ENCODE data around the gene GORASP2.

The GORASP2 gene

DNA sequence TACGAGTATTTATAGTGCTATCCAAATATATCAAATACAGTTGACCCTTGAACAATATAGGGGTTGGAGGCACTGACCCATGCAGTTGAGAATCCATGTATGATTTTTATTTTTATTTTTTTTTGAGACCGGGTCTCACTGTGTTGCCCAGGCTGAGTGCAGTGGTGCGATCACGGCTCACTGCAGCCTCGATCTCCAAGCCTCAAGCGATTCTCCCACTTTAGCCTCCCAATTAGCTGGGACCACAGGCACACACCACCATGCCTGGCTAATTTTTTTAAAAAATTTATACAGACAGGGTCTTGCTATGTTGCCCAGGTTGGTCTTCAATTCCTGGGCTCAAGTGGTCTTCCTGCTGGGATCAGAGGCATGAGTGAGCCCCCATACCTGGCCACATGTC is 70.6 kb downstream of the GORASP2 start:
- DNase-seq (ENCODE audit: low read depth), result no peak

DNA sequence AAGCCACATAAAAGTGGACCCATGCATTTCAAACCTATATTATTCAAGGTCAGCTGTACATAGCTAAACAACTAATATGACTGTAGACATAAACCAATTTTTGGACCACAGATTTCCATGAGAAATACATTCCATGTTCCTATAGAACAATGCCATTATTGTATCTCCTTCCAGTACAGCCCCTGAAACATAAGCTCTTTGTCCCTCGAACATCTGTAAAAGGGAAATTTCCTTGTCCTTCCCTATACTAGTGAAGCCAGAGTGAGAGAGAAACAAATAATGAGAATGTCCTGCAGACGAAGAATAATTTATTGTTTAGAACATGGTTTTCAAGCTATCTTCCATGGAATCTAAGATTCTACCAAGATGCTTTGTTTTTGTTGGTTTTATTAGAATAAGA is 75.3 kb downstream of the GORASP2 start:
- DNase-seq (ENCODE audit: low read depth), result no peak

DNA sequence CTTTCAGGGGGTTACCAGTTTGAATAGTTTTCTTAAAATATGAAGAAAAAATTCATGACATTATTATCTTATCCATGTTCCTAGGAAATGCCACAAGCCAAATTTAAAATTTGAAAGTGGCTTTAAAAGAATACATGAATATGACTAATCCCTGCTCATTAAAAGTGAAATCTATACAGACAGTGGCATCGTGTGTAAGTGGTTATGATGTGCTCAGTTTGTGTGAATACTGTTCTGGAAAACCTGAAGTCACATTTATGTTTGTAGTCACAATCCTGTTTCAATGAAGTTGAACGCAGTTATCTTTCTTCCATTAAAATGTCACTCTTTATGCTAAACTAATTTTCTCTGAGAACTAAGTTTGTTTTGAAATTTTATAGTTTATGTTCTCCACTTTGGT is 75.8 kb downstream of the GORASP2 start:
- DNase-seq (ENCODE audit: low read depth), result no peak

DNA sequence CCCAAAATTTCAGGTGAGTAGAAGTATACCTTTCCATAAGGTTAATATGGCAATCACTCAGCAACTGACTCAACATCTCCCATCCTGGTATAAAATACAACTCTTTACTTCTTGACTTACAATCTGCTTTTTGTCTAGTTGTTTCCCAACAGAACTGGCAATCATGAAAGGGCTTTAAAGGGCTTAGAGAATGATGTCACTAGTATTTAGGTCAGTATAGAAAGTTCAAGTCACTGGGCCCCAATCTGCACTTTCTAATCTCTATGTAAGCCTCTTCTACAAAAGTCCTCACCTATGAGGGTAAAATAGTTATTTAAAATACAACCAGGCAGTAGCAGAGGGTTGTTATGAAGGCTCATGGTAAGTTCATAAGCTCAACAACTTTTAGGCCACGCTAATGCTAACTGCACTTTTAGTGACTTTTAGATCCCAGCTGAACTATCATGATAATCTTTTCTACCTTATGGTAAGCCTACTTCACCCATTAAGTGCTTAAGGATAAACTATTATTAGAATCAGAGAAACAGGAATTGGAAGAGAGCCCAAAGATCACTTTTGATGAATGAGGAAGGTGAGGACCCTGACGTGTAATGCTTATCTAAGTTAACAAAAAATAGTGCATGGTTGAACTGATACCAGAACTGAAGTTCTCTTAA is 79.6 kb downstream of the GORASP2 start:
- DNase-seq (ENCODE audit: low read depth), result no peak

DNA sequence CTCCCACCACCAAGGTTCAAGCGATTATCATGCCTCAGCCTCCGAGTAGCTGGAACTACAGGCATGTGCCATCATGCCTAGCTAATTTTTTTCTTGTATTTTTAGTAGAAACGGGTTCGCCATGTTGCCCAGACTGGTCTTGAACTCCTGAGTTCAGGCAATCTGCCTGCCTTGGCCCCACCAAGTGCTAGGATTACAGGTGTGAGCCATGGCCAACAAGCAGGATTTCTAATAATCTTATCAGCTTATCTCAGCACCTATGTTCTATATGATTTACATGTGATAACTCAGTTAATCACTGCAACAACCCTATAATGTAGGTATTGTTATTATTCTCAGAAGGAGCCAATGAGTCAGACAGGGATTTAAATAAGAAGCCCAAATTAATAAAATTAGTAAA is 80.3 kb downstream of the GORASP2 start:
- DNase-seq (ENCODE audit: low read depth), result no peak

DNA sequence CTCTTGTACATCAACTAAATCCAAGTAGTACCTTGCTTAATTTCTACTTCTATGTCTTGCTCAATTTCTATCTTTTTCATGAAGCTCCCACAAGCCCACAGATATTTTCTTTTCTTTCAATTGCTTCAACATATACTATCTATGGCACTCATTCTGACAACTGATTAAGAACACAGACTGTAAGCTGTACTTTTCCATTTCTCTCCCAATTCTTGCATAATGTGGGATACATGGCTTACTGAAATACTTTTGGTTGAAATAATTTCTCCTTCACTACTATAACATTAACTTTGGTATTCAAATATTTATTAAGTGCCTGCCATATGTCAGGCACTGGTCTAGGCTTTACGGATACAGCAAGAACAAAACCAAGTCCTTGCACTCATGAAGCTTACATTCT is 84.8 kb downstream of the GORASP2 start:
- no peak for DNase-seq (ENCODE audit: low read depth)

DNA sequence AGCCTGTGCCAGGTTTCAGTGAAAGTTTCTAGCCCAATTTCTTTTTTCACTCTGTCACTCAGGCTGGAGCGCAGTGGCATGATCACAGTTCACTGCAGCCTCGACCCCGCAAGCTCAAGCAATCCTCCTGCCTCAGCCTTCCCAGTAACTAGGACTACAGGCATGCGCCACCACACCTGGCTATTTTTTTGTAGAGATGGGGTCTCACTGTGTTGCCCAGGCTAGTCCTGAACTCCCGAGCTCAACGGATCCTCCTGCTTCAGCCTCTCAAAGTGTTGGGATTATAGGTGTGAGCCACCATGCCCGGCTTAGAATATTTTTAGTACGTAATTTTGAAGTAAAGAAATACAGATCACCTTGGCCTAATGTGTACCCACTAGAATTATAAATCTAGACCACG is 87.1 kb downstream of the GORASP2 start:
- no peak for DNase-seq (ENCODE audit: low read depth)

Data from fibroblast of the conjunctiva (primary cell).